H1 (cell line): Measurements from ENCODE around the gene NRL. TPM values are rescaled to one million over a fixed set of nuclear protein-coding genes. Genes with fewer than 3 reads are reported as not detected.
"Not testable (repeated sequence)": the region's sequence is repeated elsewhere in the genome, so short reads cannot be mapped to it uniquely, and the experiment has no call there.

ENCODE experiments used
- CTCF ChIA-PET: fragments of 300-600 bp; sonication (Branson Sonifier 250); formaldehyde crosslinking; loops from one replicate; lab custom pipeline; 2021; ENCODE audit not compliant: partially characterized antibody; lab: Charles Lee
- POLR2A ChIA-PET: fragments of 300-600 bp; sonication (Branson Sonifier 250); formaldehyde crosslinking; loops from one replicate; lab custom pipeline; 2021; ENCODE audit warnings: inconsistent platforms; ENCODE audit not compliant: partially characterized antibody; lab: Charles Lee
- DNase-seq, 2 experiments: peaks; one replicate each; pipeline versions ENCODE4 v3.0.0 to v3.0.0-alpha.2; 2010 to 2022; ENCODE audit warnings: low spot score in 2 of 2, low read depth in 1 of 2, mixed read lengths in 1 of 2
- FAIRE-seq: peaks from 2 replicates; lab custom pipeline; 2011; peaks lifted over from hg19 to GRCh38; lab: Jason Lieb, UNC
- H2AFZ ChIP-seq: 2 replicates; pipeline ENCODE4 v1.8.1; 2012; ENCODE audit warnings: low read length, inconsistent platforms
- H2AK5ac ChIP-seq: 2 replicates; pipeline ENCODE4 v1.6.1; 2013; ENCODE audit warnings: low read depth, low read length
- H2BK120ac ChIP-seq: replicated peaks from 2 replicates; pipeline ENCODE3; 2013; ENCODE audit warnings: low read depth, low read length, inconsistent platforms
- H2BK12ac ChIP-seq: 2 replicates; pipeline ENCODE4 v1.6.1; 2013; ENCODE audit warnings: low read depth, low read length
- H2BK15ac ChIP-seq: 2 replicates; pipeline ENCODE4 v1.6.1; 2013; ENCODE audit warnings: low read length
- H2BK20ac ChIP-seq: 2 replicates; pipeline ENCODE4 v1.6.1; 2013; ENCODE audit warnings: low read length
- H2BK5ac ChIP-seq: 2 replicates; pipeline ENCODE4 v1.6.1; 2013; ENCODE audit warnings: low read depth, low read length
- H3K14ac ChIP-seq: 2 replicates; pipeline ENCODE4 v1.6.1; 2013; ENCODE audit warnings: inconsistent platforms; ENCODE audit not compliant: insufficient read length
- H3K18ac ChIP-seq: 2 replicates; pipeline ENCODE4 v1.6.1; 2013; ENCODE audit warnings: low read length; ENCODE audit errors: extremely low read depth
- H3K23ac ChIP-seq: 2 replicates; pipeline ENCODE4 v1.6.1; 2013; ENCODE audit warnings: inconsistent platforms; ENCODE audit not compliant: insufficient read length
- H3K23me2 ChIP-seq: 2 replicates; pipeline ENCODE4 v1.6.1; 2013; ENCODE audit warnings: low read depth, low read length
- H3K27ac ChIP-seq: 2 replicates; pipeline ENCODE4 v1.6.1; 2011; ENCODE audit warnings: low read depth, low read length, inconsistent platforms
- H3K27me3 ChIP-seq, 4 experiments: replicated peaks in 1 of 4; 1 replicate in 1 of 4; 2 replicates in 3 of 4; pipeline versions ENCODE4 v1.6.1 to v1.8.1; 2011 to 2013; ENCODE audit warnings: low read length in 3 of 4, mild to moderate bottlenecking in 3 of 4, inconsistent platforms in 2 of 4, mixed read lengths in 2 of 4, moderate library complexity in 1 of 4; ENCODE audit not compliant: control insufficient read depth in 3 of 4, insufficient read depth in 3 of 4; ENCODE audit errors: extremely low read depth in 1 of 4
- H3K36me3 ChIP-seq, 4 experiments: 2 replicates each; pipeline versions ENCODE4 v1.6.1 to v1.8.1; 2011 to 2013; ENCODE audit warnings: mild to moderate bottlenecking in 4 of 4, low read length in 3 of 4, moderate library complexity in 2 of 4, control low read depth in 1 of 4, inconsistent platforms in 1 of 4; ENCODE audit not compliant: insufficient read depth in 4 of 4, control insufficient read depth in 2 of 4
- H3K4ac ChIP-seq: replicated peaks from 2 replicates; pipeline ENCODE3; 2013; ENCODE audit warnings: low read length, low read depth, mixed read lengths, inconsistent platforms; ENCODE audit not compliant: insufficient read length
- H3K4me1 ChIP-seq, 4 experiments: replicated peaks in 1 of 4; 1 replicate in 1 of 4; 2 replicates in 3 of 4; pipeline versions ENCODE4 v1.6.1 to v1.8.1; 2011 to 2013; ENCODE audit warnings: low read length in 3 of 4, inconsistent platforms in 2 of 4, mixed read lengths in 1 of 4; ENCODE audit not compliant: insufficient read depth in 4 of 4, control insufficient read depth in 3 of 4
- H3K4me2 ChIP-seq, 2 experiments: 2 replicates each; pipeline versions ENCODE4 v1.6.1 to v1.8.1; 2011 to 2013; ENCODE audit warnings: low read depth in 2 of 2, low read length in 2 of 2, control low read depth in 1 of 2, inconsistent platforms in 1 of 2, mild to moderate bottlenecking in 1 of 2; ENCODE audit not compliant: insufficient read depth in 1 of 2
- H3K4me3 ChIP-seq, 4 experiments: fragments of 200-600, 300-600 bp in 1 of 4; sonication (generic), shearing (Covaris generic), sonication (Bioruptor Twin) in 1 of 4; 2 replicates each; pipeline versions ENCODE4 v1.5.1 to v1.8.1; 2011 to 2016; ENCODE audit warnings: low read length in 4 of 4, low read depth in 3 of 4, control low read depth in 2 of 4, inconsistent platforms in 2 of 4, mild to moderate bottlenecking in 2 of 4, mixed read lengths in 1 of 4, moderate library complexity in 1 of 4; ENCODE audit not compliant: insufficient read depth in 2 of 4; ENCODE audit errors: extremely low read depth in 1 of 4
- H3K56ac ChIP-seq: replicated peaks from 2 replicates; pipeline ENCODE3; 2013; ENCODE audit warnings: low read depth, mild to moderate bottlenecking, mixed read lengths, low read length, inconsistent platforms; ENCODE audit not compliant: insufficient read length
- H3K79me1 ChIP-seq: 2 replicates; pipeline ENCODE4 v1.6.1; 2013; ENCODE audit warnings: low read depth, low read length, control low read depth
- H3K79me2 ChIP-seq, 2 experiments: 2 replicates each; pipeline versions ENCODE4 v1.6.1 to v1.8.1; 2012 to 2013; ENCODE audit warnings: low read length in 2 of 2, mild to moderate bottlenecking in 2 of 2, inconsistent platforms in 1 of 2; ENCODE audit not compliant: insufficient read depth in 2 of 2, control insufficient read depth in 1 of 2
- H3K9ac ChIP-seq, 4 experiments: replicated peaks in 1 of 4; 1 replicate in 1 of 4; 2 replicates in 3 of 4; pipeline versions ENCODE4 v1.6.1 to v1.8.1; 2011 to 2013; ENCODE audit warnings: low read depth in 3 of 4, low read length in 3 of 4, control low read depth in 2 of 4, mild to moderate bottlenecking in 2 of 4, moderate library complexity in 2 of 4, inconsistent platforms in 1 of 4; ENCODE audit errors: extremely low read depth in 1 of 4
- H3K9me3 ChIP-seq, 2 experiments: 2 replicates each; pipeline versions ENCODE4 v1.6.1 to v1.8.1; 2012 to 2013; ENCODE audit warnings: mild to moderate bottlenecking in 2 of 2, moderate library complexity in 2 of 2, control low read depth in 1 of 2, inconsistent platforms in 1 of 2, low read depth in 1 of 2, low read length in 1 of 2, mixed read lengths in 1 of 2; ENCODE audit not compliant: insufficient read depth in 2 of 2
- H4K20me1 ChIP-seq, 2 experiments: replicated peaks in 1 of 2; 2 replicates each; pipeline versions ENCODE3 to v1.8.1; 2011 to 2013; ENCODE audit warnings: inconsistent platforms in 2 of 2, low read length in 2 of 2, mild to moderate bottlenecking in 1 of 2; ENCODE audit not compliant: insufficient read depth in 2 of 2, control insufficient read depth in 1 of 2
- H4K5ac ChIP-seq: 2 replicates; pipeline ENCODE4 v1.6.1; 2013; ENCODE audit warnings: low read length, low read depth, mixed read lengths, inconsistent platforms; ENCODE audit not compliant: insufficient read length
- H4K8ac ChIP-seq: 2 replicates; pipeline ENCODE4 v1.8.0; 2013; ENCODE audit warnings: mild to moderate bottlenecking, moderate library complexity, low read length, inconsistent platforms; ENCODE audit not compliant: insufficient read depth; ENCODE audit errors: extremely low read depth
- H4K91ac ChIP-seq: replicated peaks from 2 replicates; pipeline ENCODE3; 2013; ENCODE audit warnings: low read length, mixed read lengths, inconsistent platforms; ENCODE audit not compliant: insufficient read length
- WGBS, 2 experiments: shearing (Covaris generic) in 1 of 2; methylation state at CpG; one replicate each; pipeline versions ENCODE4 v1.1.6 to v1.1.7; 2013 to 2015; ENCODE audit warnings: low lambda C conversion rate in 2 of 2, mixed read lengths in 2 of 2, inconsistent platforms in 1 of 2, low coverage in 1 of 2, missing lambda C conversion rate in 1 of 2; ENCODE audit not compliant: insufficient replicate concordance in 2 of 2, insufficient coverage in 1 of 2, insufficient read length in 1 of 2; ENCODE audit errors: extremely low coverage in 1 of 2, missing lambda C conversion rate in 1 of 2; 5-methylcytosine and 5-hydroxymethylcytosine counted together
- polyA plus RNA-seq, 7 experiments: library from polyadenylated mRNA; depleted of rRNA in 3 of 7; stranded (reverse) in 5 of 7; unstranded in 2 of 7; fragments of >200 nt in 5 of 7; fragments of 200-250 nt in 2 of 7; gene quantifications; 1 replicate in 5 of 7; 2 replicates in 1 of 7; 4 replicates in 1 of 7; pipeline versions ENCODE4 v1.2.1 to v1.2.3, GENCODE V29; 2011 to 2013; ENCODE audit warnings: missing spikeins in 2 of 7, mixed read lengths in 2 of 7
- total RNA-seq: library from RNA; stranded (reverse); fragmentation: NEBNext Ultra II Directional; extraction: Animal tissue kit (Norgen Biotek cat#: 25700); gene quantifications from 2 replicates; pipeline ENCODE4 v1.2.1, GENCODE V29; 2021

NRL gene
- total and polyA plus RNA-seq, 2 of the 8 experiments (the other 6 are each of a cell fraction or from before 2014, with no cell fraction given): 1.1 to 2.2 TPM

GRCh38 chr14:24031331-24031730, 83.4 kb downstream of the NRL start:
- H3K9me3 ChIP-seq, H3K36me3 ChIP-seq, H4K20me1 ChIP-seq, H3K4ac ChIP-seq, H2BK15ac ChIP-seq, H4K8ac ChIP-seq, H3K79me2 ChIP-seq, H3K79me1 ChIP-seq, CTCF ChIA-PET, H4K5ac ChIP-seq, H3K4me2 ChIP-seq, H2AFZ ChIP-seq, H2BK12ac ChIP-seq, H3K23me2 ChIP-seq, H2BK5ac ChIP-seq, H3K27me3 ChIP-seq, H3K23ac ChIP-seq, H3K9ac ChIP-seq, H3K27ac ChIP-seq, POLR2A ChIA-PET, H2AK5ac ChIP-seq, H3K18ac ChIP-seq, H3K4me3 ChIP-seq, H3K14ac ChIP-seq, H3K56ac ChIP-seq, H4K91ac ChIP-seq, H3K4me1 ChIP-seq, H2BK120ac ChIP-seq, FAIRE-seq, H2BK20ac ChIP-seq, DNase-seq: not testable (repeated sequence)
- WGBS, 2 experiments: 90% methylated on average over 2 of the region's 2 CpGs; no CpG with 5 or more reads in 1 of the 2 experiments

- H4K8ac ChIP-seq, H3K18ac ChIP-seq, H3K4me2 ChIP-seq, H2BK120ac ChIP-seq, H3K9ac ChIP-seq, H4K91ac ChIP-seq, H3K9me3 ChIP-seq, H2AK5ac ChIP-seq, DNase-seq, H3K14ac ChIP-seq, H3K79me1 ChIP-seq, H3K27me3 ChIP-seq, POLR2A ChIA-PET, H3K4me1 ChIP-seq, H2BK15ac ChIP-seq, H2AFZ ChIP-seq, H4K20me1 ChIP-seq, H3K36me3 ChIP-seq, H3K4me3 ChIP-seq, H3K79me2 ChIP-seq, H3K56ac ChIP-seq, H2BK12ac ChIP-seq, H3K27ac ChIP-seq, H3K23me2 ChIP-seq, CTCF ChIA-PET, H2BK5ac ChIP-seq, H3K23ac ChIP-seq, H3K4ac ChIP-seq, H2BK20ac ChIP-seq, H4K5ac ChIP-seq, FAIRE-seq: not testable (repeated sequence)
- 90% methylated on average over 2 of the region's 3 CpGs; no CpG with 5 or more reads in 1 of the 2 experiments for WGBS, 2 experiments
Observed at GRCh38 chr14:24029687-24030086, 85.1 kb downstream of the NRL start.
